GM10266 (cell line): Measurements from ENCODE around the gene P2RY6.

ENCODE experiments used
- DNase-seq: peaks from one replicate; pipeline ENCODE4 v3.0.0; 2012; ENCODE audit errors: extremely low spot score
- CTCF ChIP-seq: IDR thresholded peaks from 2 replicates; pipeline ENCODE4 v1.5.1; 2012; ENCODE audit warnings: mild to moderate bottlenecking, low read depth; ENCODE audit not compliant: control insufficient read depth, insufficient read depth; ENCODE audit errors: missing control alignments

The P2RY6 gene

GRCh38 chr11:73266646-73267020 lies 5.5 kb upstream of the P2RY6 start:
- DNase-seq: no peak
- no peak for TF ChIP-seq CTCF

- TF ChIP-seq CTCF: no peak
- no peak for DNase-seq
These were observed 4.9 kb upstream of the P2RY6 start for GRCh38 chr11:73267122-73267846.

GRCh38 chr11:73267906-73268540 lies 4.1 kb upstream of the P2RY6 start:
- DNase-seq: no peak
- no peak for TF ChIP-seq CTCF

- no peak for DNase-seq
- TF ChIP-seq CTCF: no peak
These were observed 3.4 kb upstream of the P2RY6 start for GRCh38 chr11:73268671-73269271.

- no peak for TF ChIP-seq CTCF
- no peak for DNase-seq
These were observed 2.6 kb upstream of the P2RY6 start for GRCh38 chr11:73269459-73270015.

- TF ChIP-seq CTCF: no peak
- no peak for DNase-seq
These were observed 1.9 kb upstream of the P2RY6 start for GRCh38 chr11:73270016-73270854.
